Large intestine (tissue), 3 donors: ENCODE results near the gene TRDN. TPM values are rescaled to one million over a fixed set of nuclear protein-coding genes. Genes with fewer than 3 reads are reported as not detected.
"Not testable (repeated sequence)": the region's sequence is repeated elsewhere in the genome, so short reads cannot be mapped to it uniquely, and the experiment has no call there.

ENCODE experiments used
- DNase-seq, 2 donors: peaks; one replicate each; pipeline versions ENCODE4 v3.0.0 to v3.0.0-alpha.2; 2013
- H3K27ac ChIP-seq: one replicate; pipeline ENCODE4 v1.5.1; 2013; ENCODE audit warnings: low read length
- H3K27me3 ChIP-seq: 2 replicates; pipeline ENCODE4 v1.6.1; 2013; ENCODE audit warnings: low read length; ENCODE audit not compliant: control insufficient read depth, insufficient read depth
- H3K36me3 ChIP-seq: 2 replicates; pipeline ENCODE4 v1.6.1; 2013; ENCODE audit warnings: low read length; ENCODE audit not compliant: control insufficient read depth, insufficient read depth
- H3K4me1 ChIP-seq: one replicate; pipeline ENCODE4 v1.6.1; 2013; ENCODE audit warnings: low read length; ENCODE audit not compliant: control insufficient read depth, insufficient read depth
- H3K4me3 ChIP-seq: one replicate; pipeline ENCODE4 v1.5.1; 2013; ENCODE audit warnings: low read length
- H3K9me3 ChIP-seq: one replicate; pipeline ENCODE4 v1.6.1; 2013; ENCODE audit warnings: mild to moderate bottlenecking, low read depth, low read length, moderate library complexity; ENCODE audit not compliant: control insufficient read depth
- WGBS: methylation state at CpG from one replicate; pipeline ENCODE4 v1.1.5; 2013; ENCODE audit warnings: low lambda C conversion rate; ENCODE audit not compliant: insufficient coverage; 5-methylcytosine and 5-hydroxymethylcytosine counted together
- polyA plus RNA-seq: library from polyadenylated mRNA; unstranded; fragments of 120-200 nt; gene quantifications from one replicate; pipeline ENCODE4 v1.2.1, GENCODE V29; 2013

Gene TRDN
- polyA plus RNA-seq, 1 donor, result 0.09 TPM

DNA sequence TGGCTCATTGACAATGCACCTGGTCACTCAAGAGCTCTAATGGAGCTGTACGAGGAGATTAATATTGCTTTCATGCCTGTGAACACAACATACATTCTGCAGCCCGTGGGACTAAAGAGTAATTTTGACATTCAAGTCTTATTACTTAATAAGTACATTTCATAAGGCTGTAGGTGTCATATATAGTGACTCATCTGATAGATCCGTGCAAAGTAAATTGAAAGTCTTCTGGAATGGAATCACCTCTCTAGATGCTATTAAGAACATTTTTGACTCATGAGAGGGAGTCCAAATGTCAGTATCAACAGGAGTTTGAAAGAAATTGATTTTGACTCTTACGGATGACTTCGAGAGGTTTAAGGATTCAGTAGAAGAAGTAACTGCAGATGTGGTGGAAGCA is 372.8 kb downstream of the TRDN start:
- no peaks in the 10 kb centered on the region for H3K4me1 ChIP-seq
- H3K27ac ChIP-seq, result no peak overlapping the region
- H3K4me3 ChIP-seq, result no peak overlapping the region
- H3K36me3 ChIP-seq, result no peaks in the 10 kb centered on the region
- H3K9me3 ChIP-seq, result no peaks in the 10 kb centered on the region
- 100% methylated on average over 2 of the region's 5 CpGs for WGBS
- no peak for DNase-seq
- no peaks in the 10 kb centered on the region for H3K27me3 ChIP-seq

DNA sequence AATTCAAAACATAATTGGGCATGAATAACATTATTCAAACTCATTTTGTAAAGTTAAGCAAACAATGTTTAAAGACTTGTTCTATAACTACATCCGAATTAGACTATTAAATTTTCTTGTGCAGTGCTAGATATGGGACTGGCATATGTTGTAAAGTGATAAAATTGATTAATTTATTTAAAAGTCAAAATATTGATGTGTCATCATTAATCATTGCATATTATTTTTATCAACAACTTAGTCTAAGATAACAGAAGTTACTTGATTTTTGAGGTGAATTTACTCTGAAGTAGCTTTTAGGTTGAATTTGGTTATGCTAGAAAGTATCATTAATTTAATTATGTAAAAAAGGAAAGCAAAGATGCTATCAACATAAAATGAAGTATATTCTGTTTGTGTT is 396.1 kb downstream of the TRDN start:
- Histone ChIP-seq H3K27me3 (no peaks in the 10 kb centered on the region), H3K4me3 (no peak overlapping the region), H3K9me3 (no peaks in the 10 kb centered on the region), H3K27ac (no peak overlapping the region), H3K36me3 (no peaks in the 10 kb centered on the region), H3K4me1 (no peaks in the 10 kb centered on the region)
- DNase-seq, result no peak
- 43% methylated on average over 1 of the region's 1 CpG for WGBS

GRCh38 chr6:123233336-123233735 is 403.4 kb downstream of the TRDN start:
- WGBS, result no CpG with 5 or more reads among the region's 4 CpGs

DNA sequence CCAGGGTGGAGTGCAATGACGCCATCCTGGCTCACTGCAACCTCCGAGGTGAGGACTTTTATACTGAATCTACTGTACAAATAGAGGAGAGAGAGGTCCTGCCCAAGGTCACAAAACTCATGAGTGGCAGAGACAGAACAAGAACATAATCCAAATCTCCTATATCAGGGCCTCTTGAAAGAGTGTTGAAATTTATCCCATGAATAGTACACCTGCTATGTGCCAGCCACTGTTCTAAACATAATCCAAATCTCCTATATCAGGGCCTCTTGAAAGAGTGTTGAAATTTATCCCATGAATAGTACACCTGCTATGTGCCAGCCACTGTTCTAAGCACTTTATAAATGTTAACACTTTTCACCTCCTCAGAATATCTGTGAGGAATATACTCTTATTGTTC is 409.0 kb downstream of the TRDN start:
- H3K4me1 ChIP-seq, DNase-seq, H3K9me3 ChIP-seq, H3K27ac ChIP-seq, H3K36me3 ChIP-seq, H3K27me3 ChIP-seq, H3K4me3 ChIP-seq: not testable (repeated sequence)
- WGBS, result no CpG with 5 or more reads among the region's 2 CpGs

More at GRCh38 chr6:123233336-123233735, 403.4 kb downstream of the TRDN start:
- Histone ChIP-seq H3K27ac (no peak overlapping the region), H3K36me3 (no peaks in the 10 kb centered on the region), H3K9me3 (no peaks in the 10 kb centered on the region), H3K4me3 (no peak overlapping the region), H3K4me1 (no peaks in the 10 kb centered on the region), H3K27me3 (no peaks in the 10 kb centered on the region)
- no peak for DNase-seq

DNA sequence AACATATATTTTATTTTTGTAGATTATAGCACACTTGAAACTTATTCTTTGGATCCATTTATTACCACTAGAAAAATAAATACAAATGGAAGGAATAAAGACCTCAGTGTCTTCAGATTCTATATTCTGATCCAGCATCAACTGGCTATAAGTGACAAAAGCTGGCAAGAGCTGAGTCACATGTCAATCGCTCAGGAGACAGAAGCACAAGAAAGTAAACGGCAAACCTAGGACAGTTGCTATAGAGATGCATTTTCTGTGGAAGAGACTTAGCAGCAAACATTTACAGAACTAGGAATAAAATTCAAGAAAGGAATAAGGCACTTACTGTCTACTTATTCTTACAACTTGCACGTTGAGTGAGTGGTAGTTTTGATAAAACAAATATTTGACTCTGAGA is 410.4 kb downstream of the TRDN start:
- Histone ChIP-seq H3K9me3 (no peaks in the 10 kb centered on the region), H3K4me3 (no peak overlapping the region), H3K27ac (no peak overlapping the region), H3K4me1 (no peaks in the 10 kb centered on the region), H3K36me3 (no peaks in the 10 kb centered on the region), H3K27me3 (no peaks in the 10 kb centered on the region)
- 29% methylated on average over 1 of the region's 3 CpGs for WGBS
- no peak for DNase-seq

GRCh38 chr6:123224077-123224476 is 412.7 kb downstream of the TRDN start:
- no peaks in the 10 kb centered on the region for H3K27me3 ChIP-seq
- no peak overlapping the region for H3K4me3 ChIP-seq
- no peak for DNase-seq
- H3K9me3 ChIP-seq, result no peaks in the 10 kb centered on the region
- no peaks in the 10 kb centered on the region for H3K36me3 ChIP-seq
- no peak overlapping the region for H3K27ac ChIP-seq
- H3K4me1 ChIP-seq, result no peaks in the 10 kb centered on the region

- WGBS, result 83% methylated on average over 1 of the region's 2 CpGs
- no peaks in the 10 kb centered on the region for H3K36me3 ChIP-seq
- no peaks in the 10 kb centered on the region for H3K4me1 ChIP-seq
Measured at GRCh38 chr6:123223461-123223860, 413.3 kb downstream of the TRDN start.

DNA sequence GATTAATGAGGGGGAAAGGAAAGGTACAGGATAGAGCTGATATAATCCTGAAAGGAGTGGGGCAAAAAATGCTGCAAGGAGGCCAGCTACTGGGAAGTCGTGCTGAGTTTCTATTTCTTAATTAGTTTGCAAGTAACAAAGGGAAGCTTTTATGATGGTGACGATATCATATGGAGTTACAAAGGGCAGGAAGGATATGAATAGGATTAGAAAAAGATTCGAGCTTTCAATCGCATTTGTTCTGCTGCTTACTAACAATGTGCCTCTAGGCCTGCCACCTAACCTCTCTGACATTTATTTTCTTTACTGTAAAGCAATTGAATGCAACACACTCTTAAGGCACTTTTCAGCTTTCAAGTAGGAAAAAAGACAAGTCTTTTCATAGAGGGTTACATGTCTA is 421.5 kb downstream of the TRDN start:
- 70% methylated on average over 2 of the region's 4 CpGs for WGBS
- no peak overlapping the region for H3K4me3 ChIP-seq
- H3K27ac ChIP-seq, result no peak overlapping the region
- H3K36me3 ChIP-seq, result no peaks in the 10 kb centered on the region
- no peaks in the 10 kb centered on the region for H3K27me3 ChIP-seq
- no peak for DNase-seq
- no peaks in the 10 kb centered on the region for H3K4me1 ChIP-seq
- H3K9me3 ChIP-seq, result no peaks in the 10 kb centered on the region

More at GRCh38 chr6:123223461-123223860, 413.3 kb downstream of the TRDN start:
- DNase-seq, result no peak
- Histone ChIP-seq H3K27ac (no peak overlapping the region), H3K4me3 (no peak overlapping the region), H3K9me3 (no peaks in the 10 kb centered on the region), H3K27me3 (no peaks in the 10 kb centered on the region)

DNA sequence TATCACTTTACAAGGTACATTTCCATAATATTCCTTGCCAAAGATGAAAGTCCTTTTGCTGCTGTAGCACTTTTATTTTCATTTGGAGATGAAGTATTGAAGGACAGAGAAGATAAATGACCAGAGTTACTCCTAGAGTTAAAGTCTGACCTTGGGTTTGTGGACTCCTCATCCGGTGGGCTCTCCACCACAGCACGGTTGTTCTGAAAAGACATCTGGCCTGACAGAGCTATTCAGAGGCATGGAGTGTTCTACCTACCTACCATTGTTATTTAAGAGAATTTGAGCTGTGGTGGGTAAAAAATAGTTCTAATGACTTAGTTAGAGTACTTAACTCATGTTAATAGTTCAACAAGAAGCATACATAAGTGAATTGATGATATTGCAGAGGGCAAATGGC is 422.3 kb downstream of the TRDN start:
- no CpG with 5 or more reads among the region's 2 CpGs for WGBS
- no peak overlapping the region for H3K4me3 ChIP-seq
- no peaks in the 10 kb centered on the region for H3K36me3 ChIP-seq
- H3K27me3 ChIP-seq, result no peaks in the 10 kb centered on the region
- H3K4me1 ChIP-seq, result no peaks in the 10 kb centered on the region
- no peaks in the 10 kb centered on the region for H3K9me3 ChIP-seq
- H3K27ac ChIP-seq, result no peak overlapping the region
- no peak for DNase-seq

DNA sequence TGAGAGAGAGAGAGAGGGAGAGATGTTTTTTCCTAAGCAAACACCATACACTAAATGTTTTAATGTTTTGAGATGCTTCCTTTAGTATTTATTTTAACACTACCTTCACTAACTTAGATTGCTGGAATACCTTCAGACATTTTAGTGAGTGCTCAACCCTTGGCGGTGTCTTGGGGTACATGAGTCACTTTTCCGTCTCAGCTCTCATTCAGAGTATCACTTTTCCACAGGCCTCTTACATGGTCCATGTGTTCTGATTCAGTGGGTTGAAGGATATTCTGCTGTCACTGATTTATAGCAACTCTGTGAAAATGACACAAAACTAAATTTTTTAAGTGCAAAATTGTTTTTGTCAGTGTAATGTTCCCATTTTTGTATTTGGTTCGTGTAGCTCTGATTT is 422.8 kb downstream of the TRDN start:
- H3K4me3 ChIP-seq, result no peak overlapping the region
- no peak for DNase-seq
- no peaks in the 10 kb centered on the region for H3K9me3 ChIP-seq
- no peaks in the 10 kb centered on the region for H3K27me3 ChIP-seq
- no peaks in the 10 kb centered on the region for H3K36me3 ChIP-seq
- H3K4me1 ChIP-seq, result no peaks in the 10 kb centered on the region
- H3K27ac ChIP-seq, result no peak overlapping the region
- 85% methylated on average over 2 of the region's 3 CpGs for WGBS

GRCh38 chr6:123211777-123212545 is 424.8 kb downstream of the TRDN start:
- DNase-seq, result no peak
- H3K4me1 ChIP-seq, result no peaks in the 10 kb centered on the region
- H3K27ac ChIP-seq, result no peak overlapping the region
- H3K4me3 ChIP-seq, result no peak overlapping the region
- 100% methylated on average over 1 of the region's 4 CpGs for WGBS
- no peaks in the 10 kb centered on the region for H3K27me3 ChIP-seq
- no peaks in the 10 kb centered on the region for H3K36me3 ChIP-seq
- H3K9me3 ChIP-seq, result no peaks in the 10 kb centered on the region
